HG02798 (cell line): Measurements from ENCODE around the gene SVOPL.

Experiments
- ATAC-seq: cut with Tn5 transposase; IDR thresholded peaks from one replicate; pipeline ENCODE4 v1.9.1; 2021; ENCODE audit warnings: mild to moderate bottlenecking; ENCODE audit not compliant: unreplicated experiment, poor library complexity

SVOPL gene

DNA sequence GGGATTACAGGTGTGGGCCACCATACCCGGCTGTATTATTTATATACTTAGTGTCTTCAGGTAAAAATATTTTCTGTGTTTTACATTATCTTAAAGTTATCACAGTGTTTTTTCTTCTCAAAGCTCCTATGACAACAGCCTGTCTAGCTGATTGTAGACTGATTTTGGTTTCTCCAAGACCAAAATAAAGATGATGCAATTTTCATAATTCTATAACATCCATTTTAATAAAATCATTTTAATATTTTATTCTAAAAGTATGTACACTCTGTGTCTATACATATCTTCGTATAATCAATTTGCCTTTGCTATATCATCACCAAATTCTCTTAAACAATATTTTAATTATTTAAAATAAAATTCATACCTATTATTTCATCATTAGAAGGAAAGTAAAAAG is 132.5 kb downstream of the SVOPL start:
- no peak for ATAC-seq

DNA sequence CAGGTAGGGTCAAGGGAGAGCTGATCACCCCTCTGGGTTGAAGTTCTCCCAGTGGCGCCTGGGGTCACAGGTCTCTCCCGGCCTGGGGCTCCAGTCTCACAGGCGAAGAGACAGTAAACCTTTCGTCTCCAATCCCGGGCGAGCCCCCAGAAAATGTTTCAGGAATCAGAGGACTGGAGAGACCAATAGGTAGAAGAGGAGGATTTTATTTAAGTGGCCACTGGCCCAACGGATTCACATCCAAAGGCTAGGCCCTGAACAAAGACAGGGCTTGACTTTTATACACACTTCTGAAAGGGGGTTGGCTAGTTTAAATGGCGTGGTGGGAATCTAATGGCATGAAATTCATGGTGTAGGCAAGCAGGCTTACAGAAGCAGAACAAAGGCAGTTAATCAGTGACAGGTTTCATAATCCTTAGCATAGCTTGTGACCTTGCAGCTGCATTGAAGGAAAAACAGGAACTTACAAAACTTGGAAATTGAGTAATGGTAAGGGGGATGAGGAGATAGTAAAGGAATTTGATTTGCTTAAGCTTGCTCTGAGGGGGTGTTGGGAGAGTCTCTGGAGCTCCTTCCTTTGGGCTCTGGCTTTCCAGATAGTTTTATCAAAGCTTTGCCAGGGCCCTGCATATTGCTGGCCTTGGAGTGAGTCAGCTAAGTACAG is 135.6 kb downstream of the SVOPL start:
- no peak for ATAC-seq

DNA sequence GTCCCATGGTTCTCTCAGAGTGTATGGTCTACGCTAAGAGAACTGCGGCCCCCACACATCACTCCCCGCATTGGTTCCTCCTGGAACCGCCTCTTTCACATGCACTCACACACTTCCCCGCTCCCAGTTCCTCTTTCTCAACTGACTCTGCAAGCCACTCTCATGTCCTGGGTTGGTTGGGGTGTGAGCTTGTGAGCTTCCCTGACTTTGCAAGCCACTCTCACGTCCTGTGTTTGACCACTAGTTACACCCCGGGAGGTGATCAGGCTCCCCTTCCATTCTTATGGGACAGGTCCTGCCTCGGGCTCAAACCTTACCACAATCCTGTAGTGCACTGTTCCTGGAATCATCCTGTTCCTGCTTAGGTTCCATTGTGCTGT is 136.1 kb downstream of the SVOPL start:
- no peak for ATAC-seq

DNA sequence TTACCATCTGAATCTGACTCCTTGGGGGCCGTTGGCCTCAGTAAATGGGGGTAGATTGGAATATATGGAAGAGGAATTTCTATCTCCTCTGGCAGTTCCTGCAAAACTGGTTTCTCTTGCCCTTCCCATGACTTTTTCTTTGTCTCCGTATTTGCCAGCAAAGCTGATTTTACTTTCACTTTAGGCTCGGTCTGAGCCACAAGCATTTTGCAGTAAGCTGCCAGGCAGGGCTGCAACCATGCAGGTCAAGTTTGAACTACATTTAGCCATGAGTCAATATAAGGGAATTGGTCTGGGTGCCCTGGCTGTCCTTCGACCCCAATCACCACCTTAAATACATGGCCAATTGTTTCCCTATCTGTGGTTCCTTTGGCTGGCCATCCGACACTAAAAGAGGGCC is 136.8 kb downstream of the SVOPL start:
- no peak for ATAC-seq

DNA sequence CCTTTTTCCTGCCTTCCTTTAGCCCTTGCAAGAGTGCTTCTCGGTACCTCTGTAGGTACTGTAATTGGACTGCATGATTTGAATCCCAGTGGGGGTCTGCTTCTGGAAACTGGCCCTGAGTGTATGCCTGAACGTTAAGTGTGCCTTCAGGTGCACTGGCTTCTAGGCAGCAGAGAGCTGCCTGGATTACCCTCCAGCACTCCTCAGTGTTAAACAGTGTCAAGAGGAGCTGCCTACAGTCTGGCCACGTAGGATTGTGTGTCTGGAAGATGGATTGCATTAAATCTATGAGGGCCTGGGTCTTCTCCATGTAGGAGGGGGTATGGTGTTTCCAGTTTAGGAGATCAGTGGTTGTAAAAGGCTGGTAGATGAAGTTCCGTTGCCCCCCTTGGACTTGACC is 137.4 kb downstream of the SVOPL start:
- no peak for ATAC-seq

DNA sequence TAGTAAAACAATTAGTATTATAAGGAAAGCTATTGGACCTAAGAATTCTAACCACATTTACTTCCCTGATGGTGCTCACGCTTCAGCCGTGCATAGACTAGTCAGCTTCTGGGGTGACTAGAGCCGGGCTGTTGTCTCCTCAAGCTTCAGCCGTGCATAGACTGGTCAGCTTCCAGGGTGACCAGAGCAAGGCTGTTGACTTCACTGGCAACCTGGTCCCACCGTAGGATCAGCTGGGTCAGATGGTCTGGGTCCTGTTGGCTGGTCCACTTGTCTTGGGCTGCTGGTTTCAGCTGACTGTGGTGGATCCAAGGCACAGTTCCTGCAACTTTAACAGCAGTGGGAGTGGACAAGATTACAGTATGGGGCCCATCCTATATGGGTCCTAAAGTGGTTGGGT is 141.7 kb downstream of the SVOPL start:
- ATAC-seq: no peak

DNA sequence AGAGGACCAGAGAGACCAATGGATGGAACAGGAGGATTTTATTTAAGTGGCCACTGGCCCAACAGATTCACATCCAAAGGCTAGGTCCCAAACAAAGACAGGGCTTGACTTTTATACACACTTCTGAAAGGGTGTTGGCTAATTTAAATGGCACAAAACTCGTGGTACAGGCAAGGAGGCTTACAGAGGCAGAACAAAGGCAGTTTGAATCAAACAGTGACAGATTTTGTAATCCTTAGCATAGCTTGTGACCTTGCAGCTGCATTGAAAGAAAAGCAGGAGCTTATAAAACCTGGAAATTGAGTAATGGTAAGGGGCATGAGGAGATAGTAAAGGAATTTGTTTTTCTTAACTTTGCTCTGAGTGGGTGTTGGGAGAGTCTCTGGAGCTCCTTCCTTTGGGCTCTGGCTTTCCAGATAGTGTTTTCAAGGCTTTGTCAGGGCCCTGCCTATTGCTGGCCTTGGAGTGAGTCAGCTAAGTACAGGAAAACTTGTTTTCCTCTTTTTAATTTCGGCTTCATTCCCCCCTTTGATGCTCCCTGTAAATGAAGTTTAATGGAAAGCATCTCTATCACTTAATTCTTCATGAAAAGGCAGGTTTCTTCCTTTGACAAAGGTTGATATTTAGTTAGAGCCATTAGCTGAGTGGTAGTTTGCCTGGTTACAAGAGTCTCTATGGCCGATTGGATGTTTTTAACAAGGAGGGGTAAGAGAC is 144.2 kb downstream of the SVOPL start:
- ATAC-seq: no peak

DNA sequence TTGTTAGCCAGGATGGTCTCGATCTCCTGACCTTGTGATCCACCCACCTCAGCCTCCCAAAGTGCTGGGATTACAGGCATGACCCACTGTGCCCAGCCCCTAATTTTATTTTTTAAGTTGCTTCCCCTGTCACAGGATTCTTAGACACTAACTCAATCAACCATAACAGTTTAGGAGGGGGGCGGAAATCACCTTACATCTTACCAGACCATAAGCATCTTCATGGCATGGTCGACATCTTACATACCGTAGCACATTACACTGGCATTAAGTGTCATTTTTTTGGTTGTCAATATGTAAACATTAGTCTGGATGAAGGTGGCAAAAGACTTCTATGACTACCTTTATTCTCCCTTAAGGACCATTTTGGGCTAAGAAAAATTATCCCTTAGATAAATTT is 145.5 kb downstream of the SVOPL start:
- ATAC-seq: no peak

DNA sequence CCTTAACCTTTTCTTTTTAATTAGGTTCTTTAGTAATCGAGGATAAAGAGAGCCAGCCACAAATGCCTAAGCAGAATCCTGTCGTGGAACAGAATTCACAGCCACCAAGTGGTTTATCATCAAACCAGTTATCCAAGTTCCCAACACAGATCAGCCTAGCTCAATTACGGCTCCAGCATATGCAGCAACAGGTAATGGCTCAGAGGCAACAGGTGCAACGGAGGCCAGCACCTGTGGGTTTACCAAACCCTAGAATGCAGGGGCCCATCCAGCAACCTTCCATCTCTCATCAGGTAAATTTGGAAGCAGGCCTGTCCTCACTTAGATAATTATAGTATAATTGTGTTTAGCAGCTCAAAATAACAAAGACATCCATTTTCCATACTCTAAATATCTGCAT is 146.5 kb downstream of the SVOPL start:
- no peak for ATAC-seq

DNA sequence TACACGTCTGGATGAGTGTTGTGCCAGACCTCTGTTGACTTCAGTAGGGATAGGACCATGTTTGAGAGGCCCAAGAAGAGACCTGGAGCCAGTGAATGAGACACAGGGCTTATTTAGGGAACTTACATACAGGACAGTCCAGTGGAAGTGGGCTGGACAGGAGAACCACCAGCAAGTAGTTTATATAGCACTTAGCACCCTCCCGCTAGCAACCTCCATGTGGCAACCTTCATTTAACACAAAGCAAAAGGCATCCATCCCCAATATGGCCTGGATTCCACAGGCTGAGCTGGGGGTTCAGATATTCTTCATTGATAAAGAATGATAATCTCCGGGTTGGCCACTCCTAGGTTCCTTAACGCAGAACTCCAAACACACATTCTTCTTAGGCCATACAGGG is 147.4 kb downstream of the SVOPL start:
- ATAC-seq: no peak

DNA sequence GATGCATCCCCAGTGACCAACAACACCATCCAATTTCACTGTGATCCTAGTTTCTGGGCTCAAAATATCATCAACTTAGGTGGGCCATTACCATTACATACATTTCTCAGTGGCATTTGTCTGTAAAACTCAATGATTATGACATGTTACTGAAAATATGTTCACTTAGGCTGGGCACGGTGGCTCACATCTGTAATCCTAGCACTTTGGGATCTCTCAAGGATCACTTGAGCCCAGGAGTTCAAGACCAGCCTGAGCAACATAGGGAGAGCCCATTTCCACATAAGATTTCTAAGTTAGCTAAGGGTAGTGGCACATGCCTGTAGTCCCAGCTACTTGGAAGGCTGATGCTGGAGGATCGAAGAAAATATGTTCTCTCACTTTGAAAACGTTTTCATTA is 150.1 kb downstream of the SVOPL start:
- no peak for ATAC-seq

DNA sequence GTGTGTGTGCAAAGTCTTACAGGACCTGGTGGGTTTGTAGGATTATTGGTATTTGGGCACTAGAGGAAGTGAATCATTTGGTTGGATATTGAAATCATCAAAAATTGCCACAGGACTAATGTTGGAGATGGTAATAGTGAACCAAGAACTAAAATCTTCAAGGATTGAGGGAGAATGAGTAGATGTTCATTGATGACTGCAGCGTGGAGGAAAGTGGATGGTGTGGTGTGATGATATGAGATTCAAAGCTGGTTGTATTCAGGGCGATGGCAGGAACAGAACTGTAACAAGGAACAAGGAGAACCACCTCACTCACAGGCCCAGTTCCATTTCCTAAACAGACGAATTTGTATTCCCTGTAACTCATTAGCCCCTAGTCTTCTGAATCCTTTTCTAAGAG is 150.8 kb downstream of the SVOPL start:
- ATAC-seq: no peak

DNA sequence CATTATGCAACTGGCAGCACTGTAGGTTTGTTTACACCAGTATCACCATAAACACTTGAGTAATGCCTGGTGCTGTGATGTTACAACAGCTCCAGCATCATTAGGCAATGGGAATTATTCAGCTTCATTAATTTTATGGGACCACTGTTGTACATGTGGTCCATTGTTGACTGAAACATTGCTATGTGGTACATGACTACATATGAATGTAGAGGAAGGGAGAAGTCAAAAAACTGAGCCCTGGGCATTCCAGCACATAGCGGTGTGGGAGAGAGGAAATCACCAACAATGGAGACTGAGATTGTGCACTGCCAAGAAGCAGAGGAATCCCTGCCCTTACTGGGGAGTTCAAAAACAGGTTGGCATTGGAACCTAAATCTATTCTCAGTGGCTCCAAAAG is 152.1 kb downstream of the SVOPL start:
- no peak for ATAC-seq

DNA sequence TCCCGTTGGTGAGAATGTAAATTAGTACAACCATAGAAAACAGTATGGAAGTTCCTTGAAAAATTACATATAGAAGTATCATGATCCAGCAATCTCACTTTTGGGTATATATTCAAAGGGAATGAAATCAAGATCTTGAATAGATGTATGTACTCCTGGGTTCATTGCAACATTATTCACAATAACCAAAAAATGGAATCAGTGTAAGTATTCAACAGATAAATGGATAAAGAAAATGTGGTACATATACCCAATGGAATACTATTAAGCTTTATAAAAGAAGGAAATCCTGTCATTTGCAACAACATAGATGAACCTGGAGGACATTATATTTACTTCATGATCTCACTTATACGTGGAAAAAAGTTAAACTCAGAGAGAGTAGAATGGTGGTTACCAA is 154.3 kb downstream of the SVOPL start:
- ATAC-seq: no peak

DNA sequence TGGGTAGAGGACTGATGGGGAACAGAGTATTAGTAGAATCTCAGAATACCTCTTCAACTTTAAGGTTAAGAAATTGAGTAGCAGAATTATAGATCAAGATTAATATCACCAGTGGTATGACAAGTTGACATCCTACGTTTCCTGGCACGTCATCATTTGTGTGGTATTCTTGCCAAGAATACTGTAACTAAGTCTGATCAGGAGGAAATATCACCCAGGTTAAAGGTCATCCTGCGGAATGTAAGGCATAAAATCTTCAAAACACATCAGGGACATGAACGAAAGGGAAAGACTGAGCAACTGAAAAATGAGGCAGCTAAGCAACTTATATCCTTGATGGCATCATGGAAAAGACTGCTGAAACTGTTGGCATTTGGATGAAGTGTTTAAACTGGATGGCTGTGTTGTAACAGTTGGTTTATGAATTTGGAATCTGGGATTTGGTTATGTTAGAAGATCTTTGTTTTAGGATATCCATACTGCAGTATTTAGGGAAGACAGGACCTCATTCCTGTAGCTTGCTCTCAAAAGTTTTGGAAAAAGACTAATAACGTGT is 155.0 kb downstream of the SVOPL start:
- no peak for ATAC-seq

DNA sequence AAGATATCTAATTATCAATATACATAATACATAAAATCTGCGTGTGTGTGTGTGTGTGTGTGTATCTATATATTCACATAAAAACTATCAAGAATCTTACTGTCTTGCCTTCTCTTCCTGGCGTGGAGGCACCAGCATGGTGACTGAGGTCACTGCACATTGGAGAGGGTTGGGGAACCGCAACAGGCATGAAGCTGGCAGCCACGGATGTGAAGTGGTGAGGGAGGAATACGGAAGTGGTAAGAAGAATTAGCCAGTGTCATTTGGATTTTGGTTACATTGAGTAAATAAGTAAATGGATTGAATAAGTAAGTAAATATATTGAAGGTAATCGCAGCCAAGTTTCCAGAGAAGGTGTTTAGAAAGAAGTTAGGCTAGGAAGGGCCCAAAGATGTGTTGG is 156.0 kb downstream of the SVOPL start:
- no peak for ATAC-seq
